Testis (tissue), 2 donors: Measurements from ENCODE around the gene KLHL1.

ENCODE experiments used
- POLR2A ChIP-seq: fragments of 450-650 bp; IDR thresholded peaks from one replicate; pipeline ENCODE4 v1.6.1; 2017; ENCODE audit warnings: antibody characterized with exemption, mild to moderate bottlenecking, moderate library complexity
- TF ChIP-seq, protein P1 (sequence below), 3 experiments: fragments of 450-650 bp in 2 of 3; fragments of 200-600 bp in 1 of 3; sonication (generic) in 1 of 3; IDR thresholded peaks; one replicate each; pipeline ENCODE4 v1.5.1; 2016 to 2019; ENCODE audit warnings: antibody characterized with exemption in 3 of 3, mild to moderate bottlenecking in 2 of 3, moderate library complexity in 1 of 3

DNA sequence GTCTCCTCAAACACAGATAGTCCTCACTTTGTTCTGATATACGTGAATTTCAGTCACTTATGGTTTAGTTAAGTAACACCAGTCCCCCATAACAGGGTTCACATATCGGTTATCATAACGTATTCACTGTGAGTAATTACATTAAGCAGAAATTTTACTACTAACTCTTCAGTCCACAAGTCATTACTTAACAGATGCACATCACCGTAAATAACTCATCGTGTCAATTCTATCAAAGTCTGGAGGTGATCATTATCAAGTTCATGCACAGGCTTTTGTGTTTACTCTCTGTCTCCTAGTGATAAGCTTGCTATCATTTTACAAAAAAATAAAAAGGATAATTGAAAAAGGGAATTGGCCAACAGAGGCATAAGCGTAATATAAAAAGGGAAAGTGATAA is 288.1 kb downstream of the KLHL1 start:
- TF ChIP-seq POLR2A, result no peak
- TF ChIP-seq, protein P1, sequence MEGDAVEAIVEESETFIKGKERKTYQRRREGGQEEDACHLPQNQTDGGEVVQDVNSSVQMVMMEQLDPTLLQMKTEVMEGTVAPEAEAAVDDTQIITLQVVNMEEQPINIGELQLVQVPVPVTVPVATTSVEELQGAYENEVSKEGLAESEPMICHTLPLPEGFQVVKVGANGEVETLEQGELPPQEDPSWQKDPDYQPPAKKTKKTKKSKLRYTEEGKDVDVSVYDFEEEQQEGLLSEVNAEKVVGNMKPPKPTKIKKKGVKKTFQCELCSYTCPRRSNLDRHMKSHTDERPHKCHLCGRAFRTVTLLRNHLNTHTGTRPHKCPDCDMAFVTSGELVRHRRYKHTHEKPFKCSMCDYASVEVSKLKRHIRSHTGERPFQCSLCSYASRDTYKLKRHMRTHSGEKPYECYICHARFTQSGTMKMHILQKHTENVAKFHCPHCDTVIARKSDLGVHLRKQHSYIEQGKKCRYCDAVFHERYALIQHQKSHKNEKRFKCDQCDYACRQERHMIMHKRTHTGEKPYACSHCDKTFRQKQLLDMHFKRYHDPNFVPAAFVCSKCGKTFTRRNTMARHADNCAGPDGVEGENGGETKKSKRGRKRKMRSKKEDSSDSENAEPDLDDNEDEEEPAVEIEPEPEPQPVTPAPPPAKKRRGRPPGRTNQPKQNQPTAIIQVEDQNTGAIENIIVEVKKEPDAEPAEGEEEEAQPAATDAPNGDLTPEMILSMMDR (IDR thresholded peaks at IDR 0.05), result no peak
